Measurements from ENCODE around the gene LURAP1L.

LURAP1L gene

DNA sequence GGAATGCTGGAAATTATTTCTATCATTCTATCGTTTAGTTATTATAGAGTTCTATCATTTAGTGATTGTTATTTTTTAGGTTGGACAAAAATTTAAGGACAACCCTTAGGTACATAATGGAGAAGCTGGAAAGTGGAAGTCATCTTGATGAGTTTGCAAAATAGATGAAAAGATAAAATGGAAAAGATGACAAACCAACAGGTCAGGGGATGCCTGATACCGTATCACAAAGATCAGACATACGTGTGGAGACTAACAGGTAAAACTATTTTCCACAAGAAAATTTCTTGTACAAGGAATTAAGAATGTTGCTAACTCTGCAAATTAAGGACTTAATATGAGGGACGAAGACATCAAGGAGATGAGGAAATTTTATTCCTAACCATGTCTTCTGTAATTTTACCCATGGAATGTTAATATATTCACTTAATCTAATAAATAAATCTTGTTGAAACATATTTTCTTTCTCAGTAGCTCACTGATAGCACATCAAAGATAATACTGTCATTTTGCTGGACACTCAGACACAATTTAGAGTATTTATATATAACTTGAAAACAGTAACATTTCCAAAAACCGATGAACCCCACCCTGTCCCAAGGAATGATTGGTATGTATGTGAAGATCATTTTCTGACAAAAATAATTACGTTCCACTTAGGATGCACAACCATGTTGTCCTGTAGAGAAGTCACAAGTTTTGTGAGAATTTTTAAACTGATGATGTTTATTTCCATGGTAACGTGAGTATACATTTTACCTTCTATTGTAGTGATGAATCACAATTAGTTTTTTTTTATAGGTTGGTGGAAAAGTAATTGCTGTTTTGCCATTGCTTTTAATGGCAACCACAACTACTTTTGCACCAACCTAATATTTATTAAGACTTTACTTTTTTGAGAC lies 2.6 kb downstream of the LURAP1L start:
- no peak for DNase-seq

DNA sequence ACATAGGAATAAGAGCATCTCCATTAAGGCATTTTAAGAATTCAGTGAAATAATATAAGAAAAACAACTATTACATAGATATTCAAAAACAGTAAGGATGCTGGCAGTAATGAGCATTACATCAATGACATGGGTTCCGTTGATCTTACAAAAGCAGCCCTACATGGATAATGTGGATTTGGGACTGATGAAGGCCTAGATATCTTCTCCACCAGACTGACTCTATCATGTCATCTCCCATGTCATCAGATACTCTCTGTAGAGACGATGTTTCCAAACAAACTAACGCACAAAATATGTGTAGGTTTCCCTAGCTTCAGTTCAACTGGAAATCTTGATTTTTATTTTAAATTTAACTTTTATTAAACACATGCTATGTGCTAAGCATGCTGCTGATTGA lies 3.6 kb downstream of the LURAP1L start:
- DNase-seq: no peak

DNA sequence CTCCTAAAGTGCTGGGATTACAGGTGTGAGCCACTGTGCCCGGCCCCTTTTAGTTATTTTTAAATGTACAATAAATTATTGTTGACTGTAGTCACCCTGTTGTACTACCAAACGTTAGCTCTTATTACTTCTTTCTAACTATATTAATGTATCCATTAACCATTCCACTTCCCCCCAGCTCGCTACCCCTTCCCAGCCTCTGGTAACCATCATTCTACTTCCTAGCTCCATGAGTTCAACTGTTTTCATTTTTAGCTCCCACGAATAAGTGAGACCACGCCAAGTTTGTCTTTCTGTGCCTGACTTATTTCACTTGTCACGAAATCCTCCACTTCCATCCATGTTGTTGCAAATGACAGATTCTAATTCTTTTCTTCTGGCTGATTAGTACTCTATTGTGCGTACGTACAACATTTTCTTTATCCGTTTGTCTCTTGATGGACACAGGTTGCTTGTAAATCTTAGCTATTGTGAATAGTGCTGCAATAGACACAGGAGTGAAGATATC lies 6.5 kb downstream of the LURAP1L start:
- no peak for DNase-seq

DNA sequence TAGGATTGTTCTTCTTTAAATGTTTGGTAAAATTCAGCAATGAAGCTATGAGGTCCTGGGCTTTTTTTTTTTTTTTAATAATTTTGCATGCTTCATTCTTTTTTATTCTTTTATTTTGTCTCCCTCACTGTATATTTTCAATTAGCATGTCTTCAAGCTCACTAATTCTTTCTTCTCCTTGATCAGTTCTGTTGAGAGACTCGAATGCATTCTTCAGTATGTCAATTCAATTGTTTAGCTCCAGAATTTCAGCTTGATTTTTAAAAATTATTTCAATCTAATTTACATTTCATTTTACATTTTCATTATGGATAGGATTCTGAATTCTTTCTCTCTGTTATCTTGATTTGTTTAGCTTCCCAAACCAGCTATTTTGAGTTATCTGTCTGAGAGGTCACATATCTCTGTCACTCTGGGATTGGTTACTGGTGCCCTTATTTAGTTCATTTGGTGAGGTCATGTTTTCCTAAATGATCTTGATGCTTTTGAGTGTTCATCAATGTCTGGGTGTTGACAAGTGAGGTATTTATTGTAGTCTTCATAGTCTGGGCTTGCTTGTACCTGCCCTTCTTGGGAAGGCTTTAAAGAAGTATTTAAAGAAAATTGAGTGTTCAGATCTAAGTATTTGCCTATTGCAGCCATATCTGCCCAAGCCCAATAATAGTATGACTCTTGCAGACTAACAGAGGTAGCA lies 9.1 kb downstream of the LURAP1L start:
- no peak for DNase-seq

DNA sequence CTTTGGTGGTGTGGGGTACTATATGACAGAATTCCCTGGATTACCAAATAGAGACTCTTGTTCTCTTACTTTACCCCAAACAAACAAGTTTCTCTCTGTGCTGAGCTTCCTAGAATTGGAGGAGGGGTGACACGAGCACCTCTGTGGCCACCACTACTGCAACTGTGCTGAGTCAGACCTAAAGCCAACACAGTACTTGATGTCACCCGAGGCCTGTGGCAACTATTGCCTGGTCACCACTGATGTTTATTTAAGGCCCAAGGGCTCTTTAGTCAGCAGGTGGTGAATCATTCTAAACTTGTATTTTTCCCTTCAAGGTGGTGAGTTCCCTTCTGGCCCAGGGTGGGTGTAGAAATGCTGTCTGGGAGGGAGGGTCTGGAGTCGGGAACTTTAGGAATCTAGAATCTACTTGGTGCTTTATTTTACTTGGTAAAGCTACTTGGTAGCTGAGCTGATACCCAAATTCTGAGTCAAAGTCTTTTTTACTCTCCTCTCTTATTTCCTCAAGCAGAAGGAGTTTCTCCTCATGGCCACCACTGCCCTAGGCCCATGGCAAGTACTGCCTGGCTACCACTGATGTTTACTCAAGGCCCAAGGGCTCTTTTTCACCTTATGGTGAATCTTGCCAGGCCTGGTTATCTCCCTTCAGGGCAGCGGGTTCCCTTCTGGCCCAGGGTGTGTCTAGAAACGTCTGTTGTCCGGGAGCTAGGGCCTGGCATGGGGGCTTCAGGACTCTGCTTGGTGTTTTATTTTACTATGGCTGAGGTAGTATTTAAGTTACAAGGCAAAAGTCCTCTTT lies 9.8 kb downstream of the LURAP1L start:
- peak; percentile 15 for DNase-seq

DNA sequence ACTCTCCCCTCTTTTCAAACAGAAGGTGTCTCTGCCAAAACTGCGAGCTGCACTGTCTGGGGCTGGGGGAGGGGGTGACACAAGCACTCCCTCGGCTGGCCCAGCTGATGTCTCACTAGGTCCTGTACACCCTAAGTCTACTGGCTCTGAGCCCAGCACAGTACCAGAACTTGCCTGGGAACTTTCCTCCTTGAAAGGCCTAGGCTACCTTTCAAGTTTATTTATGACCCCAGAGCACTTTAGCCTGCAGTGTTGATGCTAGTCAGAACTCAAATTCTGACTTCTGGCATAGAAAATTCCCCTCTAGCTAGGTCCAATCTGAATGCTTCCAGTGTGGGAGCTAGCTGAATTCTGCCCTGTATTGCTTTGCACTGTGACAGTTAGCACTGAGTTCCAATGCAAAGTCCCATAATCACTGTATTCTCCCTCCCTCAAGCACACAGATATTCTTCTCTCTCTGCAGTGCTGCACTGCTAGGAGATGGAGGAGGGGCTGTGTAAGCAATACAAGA lies 10.5 kb downstream of the LURAP1L start:
- no peak for DNase-seq

DNA sequence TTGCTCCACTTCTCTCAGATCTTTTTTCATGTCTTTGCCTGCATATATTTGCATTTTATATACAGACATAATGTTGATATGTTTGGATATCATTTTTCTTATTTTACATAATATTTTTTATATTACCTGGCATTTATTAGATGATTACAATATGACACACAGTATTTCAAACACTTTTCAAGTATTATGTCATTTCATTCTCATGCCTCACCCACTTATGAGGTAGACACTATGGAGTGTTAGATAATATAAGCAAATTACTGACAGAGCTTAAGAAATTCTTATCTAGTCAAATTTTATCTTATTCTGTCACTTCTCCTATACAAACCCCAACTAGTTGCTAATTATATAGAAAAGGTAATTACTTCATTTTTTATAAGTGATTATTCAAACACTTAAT lies 11.1 kb downstream of the LURAP1L start:
- no peak for DNase-seq

DNA sequence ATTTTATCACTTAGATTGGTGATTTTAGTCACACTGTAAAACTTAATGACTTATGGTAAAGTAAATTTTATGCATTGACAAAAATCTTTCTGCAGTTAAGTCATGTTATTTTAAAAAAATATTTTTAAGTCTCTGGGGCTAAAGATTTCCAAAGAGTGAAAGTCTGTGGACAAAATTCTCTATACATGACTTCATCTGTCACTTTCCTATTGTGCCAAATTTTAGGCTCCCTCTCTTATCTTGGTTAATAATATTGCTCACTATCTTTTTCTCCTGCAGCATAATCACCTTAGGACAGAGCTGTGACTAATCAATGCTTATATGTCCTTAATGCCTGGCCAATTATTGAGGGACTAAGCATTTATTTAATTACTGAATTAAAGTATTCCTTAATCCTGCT lies 15.2 kb downstream of the LURAP1L start:
- DNase-seq: no peak

DNA sequence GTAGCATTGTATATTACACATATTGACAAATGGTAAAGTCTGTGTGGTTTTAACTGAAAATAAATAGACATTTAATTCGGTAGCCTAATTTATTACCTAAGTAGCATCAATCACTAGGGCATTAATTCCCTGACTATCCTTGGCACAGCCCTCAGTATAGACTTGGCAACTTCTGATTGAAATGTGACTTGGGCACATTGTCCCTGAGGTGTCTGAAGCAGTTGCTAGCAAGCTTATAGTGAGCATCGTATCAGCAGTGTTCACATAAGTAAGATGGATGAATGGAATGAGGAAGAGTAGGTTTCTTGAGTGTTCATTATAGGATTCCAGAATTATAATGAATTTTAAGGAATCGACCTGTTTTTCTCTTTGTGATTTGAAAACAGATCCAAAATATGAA lies 16.1 kb downstream of the LURAP1L start:
- DNase-seq: no peak

DNA sequence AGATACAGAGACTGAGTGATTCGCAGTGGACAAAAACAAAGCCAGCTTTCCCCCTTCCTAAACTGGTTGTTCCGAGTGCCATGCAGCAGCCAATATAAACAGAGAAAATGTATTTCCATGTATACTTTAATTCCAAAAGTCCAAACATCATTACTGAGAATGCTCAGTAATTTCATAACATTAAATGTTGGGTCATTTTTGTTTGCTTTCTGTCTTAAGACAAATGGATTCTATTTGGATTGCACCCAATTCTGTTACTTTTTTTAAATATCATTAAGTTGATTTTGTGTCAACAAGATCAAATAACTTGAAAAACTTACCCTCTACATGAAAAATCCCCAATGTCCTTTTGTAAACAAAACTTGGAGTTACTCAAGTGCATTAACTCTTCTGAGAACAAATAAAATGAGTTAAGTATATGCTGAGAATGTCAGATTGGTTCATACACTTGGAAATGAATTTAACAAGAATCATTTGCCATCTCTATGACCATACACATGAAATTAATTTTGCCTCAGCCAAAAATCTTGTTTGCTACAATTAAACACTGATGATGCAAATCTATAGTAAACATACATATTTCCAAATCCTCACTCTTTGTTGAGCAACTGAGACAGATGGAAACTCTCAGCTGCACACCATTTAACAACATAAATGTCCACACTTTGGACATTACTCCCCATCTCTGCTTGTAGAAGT lies 19.4 kb downstream of the LURAP1L start:
- DNase-seq: no peak

DNA sequence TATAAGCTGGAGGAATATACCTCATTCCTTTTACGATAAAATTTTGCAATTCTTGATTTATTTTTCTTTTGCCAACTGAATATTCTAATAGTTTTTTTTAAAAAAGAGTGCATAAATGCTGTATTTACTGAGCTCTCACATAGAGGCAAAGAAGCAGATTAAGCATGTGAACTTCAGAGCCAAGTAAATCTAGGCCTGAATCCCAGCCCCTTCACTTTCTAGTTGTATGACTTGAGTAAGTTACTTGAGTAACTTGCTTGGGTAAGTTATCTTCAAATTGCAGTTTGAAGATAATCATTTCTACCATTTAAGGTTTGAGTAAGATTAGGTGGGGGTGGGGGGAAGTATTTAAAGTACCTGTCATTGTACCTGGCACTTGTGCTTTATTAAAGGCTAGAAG lies 21.8 kb downstream of the LURAP1L start:
- DNase-seq: no peak

DNA sequence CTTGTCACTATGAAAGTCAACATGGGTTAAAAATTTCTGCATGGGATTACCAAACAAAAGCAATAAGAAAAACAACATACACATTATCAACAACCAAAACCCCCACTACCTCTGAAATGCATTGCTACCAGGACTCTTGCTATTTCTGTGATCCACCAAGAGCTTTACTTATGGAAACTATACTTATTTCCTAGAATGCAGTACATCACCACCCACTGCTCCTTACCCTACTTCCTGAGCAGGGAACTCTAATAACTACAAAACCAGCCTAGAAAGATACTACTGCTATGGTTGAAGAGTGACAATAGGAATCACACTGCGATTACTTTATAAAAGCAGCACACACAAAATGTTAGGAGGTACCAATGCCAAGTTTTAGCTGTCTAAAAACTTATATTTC lies 22.2 kb downstream of the LURAP1L start:
- no peak for DNase-seq

DNA sequence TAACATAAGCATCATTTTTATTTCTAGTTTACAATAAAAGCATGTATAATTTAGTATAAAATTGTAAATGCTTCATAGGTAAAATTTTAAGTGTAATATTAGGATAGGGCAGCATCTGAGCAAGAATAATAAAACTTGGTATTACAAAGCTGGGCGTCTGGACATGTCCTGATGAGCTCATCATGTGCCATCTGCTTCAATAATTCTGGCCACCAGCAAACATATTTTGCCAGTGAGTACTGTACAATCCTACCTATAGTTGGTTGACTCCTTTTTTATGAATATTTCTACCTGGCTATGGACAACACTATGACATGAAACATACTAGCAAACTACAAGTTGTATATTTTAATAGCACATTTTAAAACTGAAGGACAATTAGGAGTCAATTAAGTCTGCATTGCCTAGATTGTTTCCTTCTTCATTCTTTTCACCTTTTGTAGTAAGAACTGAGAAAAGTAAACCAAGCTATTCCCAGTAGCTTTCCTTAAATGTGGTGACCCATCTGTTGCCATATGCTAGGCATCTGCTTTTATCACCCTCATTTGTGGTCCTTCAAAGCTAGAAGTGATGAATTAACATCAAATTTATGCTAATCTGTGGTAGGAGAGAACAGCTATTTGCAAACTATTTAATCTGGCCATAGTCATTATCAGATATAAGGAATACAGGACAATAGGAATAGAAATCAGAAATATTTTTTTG lies 23.4 kb downstream of the LURAP1L start:
- no peak for DNase-seq

DNA sequence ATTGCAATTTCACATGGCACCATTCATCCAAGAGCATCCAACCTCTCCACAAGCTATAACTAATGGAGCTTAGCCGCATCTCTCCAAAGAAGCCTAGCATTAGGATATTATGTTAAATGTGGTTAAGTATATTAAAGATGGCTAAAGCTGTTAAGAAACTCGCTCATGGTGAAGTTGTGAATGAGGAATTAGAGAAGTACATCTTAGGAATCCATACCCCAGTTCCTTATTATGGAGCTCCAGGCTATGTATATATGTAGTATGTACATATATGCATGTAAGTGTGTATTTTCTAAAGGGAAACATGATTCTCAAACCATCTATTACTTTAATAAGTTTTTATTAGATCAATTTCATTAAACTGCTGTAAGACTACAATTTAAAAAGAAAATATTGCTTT lies 26.4 kb downstream of the LURAP1L start:
- no peak for DNase-seq

DNA sequence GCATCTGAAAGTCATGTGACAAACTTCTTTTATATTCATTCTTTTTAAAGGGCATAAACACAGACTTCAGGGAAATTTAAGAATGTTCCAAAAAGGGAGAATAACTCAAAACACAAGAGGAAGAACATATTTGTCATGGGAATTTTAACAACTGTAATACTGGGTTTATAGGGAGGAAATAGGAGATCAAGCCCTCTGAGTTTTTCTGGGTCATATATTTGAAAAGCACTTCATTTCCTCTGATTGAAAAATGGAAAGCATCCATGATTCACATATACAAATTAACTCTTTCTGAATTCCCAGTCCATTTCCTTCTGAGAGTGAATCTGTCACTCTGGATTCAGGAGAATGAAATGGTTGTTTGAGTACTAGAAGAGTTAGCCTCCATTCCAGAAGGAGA lies 26.8 kb downstream of the LURAP1L start:
- DNase-seq: no peak

DNA sequence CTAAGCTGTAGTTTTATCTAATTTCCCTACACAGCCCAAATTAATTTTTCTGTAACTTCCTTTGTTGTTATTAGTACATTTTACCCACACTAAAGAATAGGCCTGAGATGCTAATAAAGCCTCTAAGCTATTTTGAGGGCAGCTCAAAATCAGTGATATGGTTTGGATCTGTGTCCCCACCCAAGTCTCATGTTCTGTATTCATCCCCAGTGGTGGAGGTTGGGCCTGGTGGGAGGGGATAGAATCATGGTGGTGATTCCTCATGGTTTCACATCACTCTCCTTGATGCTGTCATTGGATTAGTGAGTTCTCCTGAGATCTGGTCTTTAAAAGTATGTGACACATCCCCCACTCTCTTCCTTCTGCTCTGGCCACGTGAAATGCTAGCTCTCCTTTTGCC lies 27.3 kb downstream of the LURAP1L start:
- no peak for DNase-seq

DNA sequence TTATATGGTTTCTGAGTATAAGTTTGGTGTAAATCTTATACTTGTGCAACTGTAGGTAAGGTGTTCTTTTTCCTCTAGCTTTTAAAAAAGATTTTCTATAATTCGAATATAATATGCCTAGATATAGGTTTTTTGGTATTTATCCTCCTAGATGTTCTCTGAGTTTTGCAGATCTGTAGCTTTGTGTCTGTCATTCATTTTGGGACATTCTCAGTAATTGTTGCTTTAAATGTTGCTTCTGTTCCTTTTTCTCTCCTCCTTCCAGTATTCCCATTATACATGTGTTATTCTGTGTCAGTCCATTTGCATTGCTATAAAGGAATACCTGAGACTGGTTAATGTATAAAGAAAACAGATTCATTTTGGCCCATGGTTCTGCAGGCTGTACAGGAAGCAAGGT lies 33.7 kb downstream of the LURAP1L start:
- no peak for DNase-seq

DNA sequence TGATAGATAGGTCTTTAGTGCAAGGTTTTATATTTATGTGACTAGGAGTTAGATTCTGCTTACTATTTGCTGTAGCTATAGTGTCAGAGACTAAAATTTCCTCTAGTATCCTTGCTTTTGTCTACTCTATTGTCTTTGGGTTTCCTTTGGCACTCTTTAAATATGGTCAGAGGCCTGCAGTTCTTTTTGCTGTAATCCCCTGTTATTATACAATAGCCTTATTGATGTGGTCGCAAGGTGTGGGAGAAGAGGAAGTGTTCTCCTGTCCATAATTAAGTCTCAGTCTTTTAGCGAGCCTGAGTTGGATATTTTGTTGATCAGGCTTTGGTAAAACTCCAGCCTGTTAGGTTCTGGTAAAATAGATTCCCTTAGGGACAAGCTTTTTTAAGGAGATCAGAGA lies 34.9 kb downstream of the LURAP1L start:
- DNase-seq: no peak

DNA sequence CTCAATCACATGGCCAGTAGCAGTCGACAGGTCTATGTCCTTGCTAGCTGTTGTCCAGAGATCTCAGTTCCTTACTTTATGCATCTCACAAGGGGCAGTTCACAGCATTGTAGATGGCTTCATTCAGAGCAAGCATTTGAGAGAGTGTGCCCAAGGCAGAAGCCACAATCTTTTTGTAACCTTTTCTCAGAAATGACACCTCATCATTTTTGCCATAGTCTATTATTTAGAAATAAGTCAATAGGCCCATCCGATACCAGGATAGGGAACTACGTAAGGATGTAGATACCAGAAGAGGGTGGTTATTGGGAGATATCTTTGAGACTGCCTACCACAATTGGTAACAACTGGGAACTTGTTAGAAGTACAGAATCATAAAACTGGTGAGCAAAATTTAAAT lies 37.1 kb downstream of the LURAP1L start:
- no peak for DNase-seq

DNA sequence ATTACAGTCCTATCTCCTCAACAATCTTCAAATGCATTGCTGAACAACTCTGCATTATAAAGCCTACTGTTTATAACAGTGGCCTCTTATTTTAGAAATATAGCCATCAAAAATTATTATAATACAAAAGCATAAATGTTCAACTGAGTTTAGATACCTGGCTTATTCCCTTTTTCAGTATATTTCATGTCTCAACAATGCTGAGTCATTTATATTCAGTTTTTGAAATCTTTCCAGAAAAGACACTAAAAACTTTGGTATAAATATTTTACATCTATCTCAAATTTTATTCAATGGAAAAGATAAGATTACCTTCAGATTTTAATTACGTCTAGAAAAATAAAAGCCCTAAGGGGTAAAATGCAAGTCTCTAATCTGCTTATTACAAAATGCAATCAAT lies 37.9 kb downstream of the LURAP1L start:
- no peak for DNase-seq

DNA sequence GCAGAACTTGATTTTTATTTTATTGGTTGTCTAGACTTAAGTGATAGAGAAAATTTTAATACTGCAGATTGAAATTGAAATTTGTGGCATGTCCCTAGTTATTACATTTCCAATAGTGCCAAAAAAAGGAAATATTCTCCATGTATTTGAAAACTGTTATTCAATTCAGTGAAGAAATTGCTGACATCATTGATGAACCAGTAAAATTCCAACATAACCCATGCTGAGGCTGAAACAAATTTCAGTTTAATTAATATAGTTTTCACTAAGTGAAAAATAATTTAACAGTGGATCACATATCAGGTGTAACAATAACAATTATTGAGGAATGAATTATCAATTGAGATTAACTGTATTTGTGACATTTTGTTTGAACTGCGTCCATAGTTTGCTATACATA lies 38.7 kb downstream of the LURAP1L start:
- DNase-seq: no peak
